ENCODE measurements around the gene LRBA. TPM values are rescaled to one million over a fixed set of nuclear protein-coding genes. Genes with fewer than 3 reads are reported as not detected.

The LRBA gene
- total and polyA plus RNA-seq, 2 donors (not counting 1 experiment from before 2014, with no cell fraction given) = 16.4 to 36.7 TPM

DNA sequence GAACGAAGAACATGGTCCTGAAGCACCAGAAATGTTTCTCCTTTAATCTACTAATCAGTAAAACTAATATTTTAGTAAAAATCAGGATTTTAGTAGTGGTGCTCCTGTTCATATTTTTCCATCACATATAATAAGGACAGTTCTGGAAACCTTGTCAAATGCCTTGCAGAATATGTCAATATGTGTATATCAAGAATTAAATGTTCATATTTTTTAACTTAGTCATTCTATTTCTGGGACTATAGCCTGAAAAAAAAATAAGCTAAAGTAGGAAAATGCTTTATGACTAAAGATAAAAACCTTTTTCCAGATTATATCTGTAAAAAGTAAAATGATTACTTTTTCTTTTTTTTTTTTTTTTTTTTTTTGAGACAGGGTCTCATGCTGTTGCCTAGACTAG is 368.1 kb downstream of the LRBA start:
- Histone ChIP-seq H4K20me1 (ENCODE audit: control insufficient read depth, extremely low read depth, insufficient read depth, low read length) (no peaks in the 10 kb centered on the region), H3K36me3 (ENCODE audit: control insufficient read depth, insufficient read depth, low read length) (no peaks in the 10 kb centered on the region), H3K4me3 (replicated peaks in 1 of 4; ENCODE audit: control extremely low read depth in 1 of 4, insufficient read depth in 1 of 4, low read depth in 3 of 4, low read length in 4 of 4) (no peak overlapping the region), H3K27ac (ENCODE audit: insufficient read depth, low read length) (no peak overlapping the region), H3K9me3 (ENCODE audit: control insufficient read depth, insufficient read depth, low read depth, low read length) (no peaks in the 10 kb centered on the region), H3K4me2 (ENCODE audit: extremely low read depth, insufficient read depth, low read length) (no peak overlapping the region), H3K4me1 (ENCODE audit: control insufficient read depth, extremely low read depth, insufficient read depth, low read length) (peaks cover 2% of the 10 kb centered on the region), H3K9ac (ENCODE audit: insufficient read depth, low read length) (no peak overlapping the region), H3K79me2 (ENCODE audit: control insufficient read depth, insufficient read depth, low read length) (no peaks in the 10 kb centered on the region), H3K27me3 (ENCODE audit: control insufficient read depth, insufficient read depth, low read length) (no peaks in the 10 kb centered on the region), H2AFZ (ENCODE audit: low read length) (no peak overlapping the region)
- TF ChIP-seq CTCF (conservative IDR thresholded peaks at IDR 0.05 in 1 of 2, IDR thresholded peaks at IDR 0.05 in 1 of 2; ENCODE audit: low read depth in 1 of 2, low read length in 2 of 2) (no peak), EZH2 (IDR thresholded peaks at IDR 0.05; ENCODE audit: low read length, missing control alignments) (no peak)
- DNase-seq (ENCODE audit: low read depth in 2 of 2) = peak; percentile 14 to 32

DNA sequence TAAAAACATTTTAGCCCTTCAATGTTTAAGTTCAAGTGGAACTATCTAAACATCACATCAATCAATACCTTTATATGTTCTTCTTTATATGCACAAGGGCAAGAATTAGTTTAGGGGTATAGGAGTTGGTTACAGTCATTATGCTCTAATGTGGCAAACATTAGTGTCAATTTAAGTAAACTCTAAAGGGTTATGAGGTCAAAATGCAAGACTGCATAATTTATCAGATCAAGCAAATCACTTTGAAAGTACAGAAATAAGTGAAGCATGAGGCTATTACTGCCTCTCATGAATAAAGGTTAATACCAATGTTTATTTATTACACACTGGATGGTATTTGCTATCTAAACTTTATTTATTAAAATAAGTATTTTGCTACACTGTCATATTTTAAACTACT is 373.5 kb downstream of the LRBA start:
- H3K9me3 ChIP-seq (ENCODE audit: control insufficient read depth, insufficient read depth, low read depth, low read length) = no peaks in the 10 kb centered on the region

GRCh38 chr4:150632639-150633038 is 382.4 kb downstream of the LRBA start:
- Histone ChIP-seq H4K20me1 (ENCODE audit: control insufficient read depth, extremely low read depth, insufficient read depth, low read length) (no peaks in the 10 kb centered on the region), H3K27ac (ENCODE audit: insufficient read depth, low read length) (no peak overlapping the region), H3K79me2 (ENCODE audit: control insufficient read depth, insufficient read depth, low read length) (no peaks in the 10 kb centered on the region), H3K4me2 (ENCODE audit: extremely low read depth, insufficient read depth, low read length) (no peak overlapping the region), H3K4me3 (replicated peaks in 1 of 4; ENCODE audit: control extremely low read depth in 1 of 4, insufficient read depth in 1 of 4, low read depth in 3 of 4, low read length in 4 of 4) (no peak overlapping the region), H3K9me3 (ENCODE audit: control insufficient read depth, insufficient read depth, low read depth, low read length) (no peaks in the 10 kb centered on the region), H3K36me3 (ENCODE audit: control insufficient read depth, insufficient read depth, low read length) (no peaks in the 10 kb centered on the region), H3K9ac (ENCODE audit: insufficient read depth, low read length) (no peak overlapping the region), H2AFZ (ENCODE audit: low read length) (no peak overlapping the region), H3K27me3 (ENCODE audit: control insufficient read depth, insufficient read depth, low read length) (no peaks in the 10 kb centered on the region), H3K4me1 (ENCODE audit: control insufficient read depth, extremely low read depth, insufficient read depth, low read length) (no peaks in the 10 kb centered on the region)
- TF ChIP-seq CTCF (conservative IDR thresholded peaks at IDR 0.05 in 1 of 2, IDR thresholded peaks at IDR 0.05 in 1 of 2; ENCODE audit: low read depth in 1 of 2, low read length in 2 of 2) = no peak
- TF ChIP-seq EZH2 (IDR thresholded peaks at IDR 0.05; ENCODE audit: low read length, missing control alignments) = no peak
- DNase-seq (ENCODE audit: low read depth in 2 of 2) = no peak

More for the DNA sequence above, 373.5 kb downstream of the LRBA start:
- no peak for TF ChIP-seq CTCF (conservative IDR thresholded peaks at IDR 0.05 in 1 of 2, IDR thresholded peaks at IDR 0.05 in 1 of 2; ENCODE audit: low read depth in 1 of 2, low read length in 2 of 2)
- TF ChIP-seq EZH2 (IDR thresholded peaks at IDR 0.05; ENCODE audit: low read length, missing control alignments) = no peak
- no peak overlapping the region for H2AFZ ChIP-seq (ENCODE audit: low read length)
- H3K4me1 ChIP-seq (ENCODE audit: control insufficient read depth, extremely low read depth, insufficient read depth, low read length) = no peaks in the 10 kb centered on the region
- no peak overlapping the region for H3K27ac ChIP-seq (ENCODE audit: insufficient read depth, low read length)
- H3K9ac ChIP-seq (ENCODE audit: insufficient read depth, low read length) = no peak overlapping the region
- H4K20me1 ChIP-seq (ENCODE audit: control insufficient read depth, extremely low read depth, insufficient read depth, low read length) = no peaks in the 10 kb centered on the region
- no peaks in the 10 kb centered on the region for H3K27me3 ChIP-seq (ENCODE audit: control insufficient read depth, insufficient read depth, low read length)
- no peak for DNase-seq (ENCODE audit: low read depth in 2 of 2)
- H3K4me2 ChIP-seq (ENCODE audit: extremely low read depth, insufficient read depth, low read length) = no peak overlapping the region
- no peaks in the 10 kb centered on the region for H3K79me2 ChIP-seq (ENCODE audit: control insufficient read depth, insufficient read depth, low read length)
- H3K36me3 ChIP-seq (ENCODE audit: control insufficient read depth, insufficient read depth, low read length) = no peaks in the 10 kb centered on the region
- no peak overlapping the region for H3K4me3 ChIP-seq (replicated peaks in 1 of 4; ENCODE audit: control extremely low read depth in 1 of 4, insufficient read depth in 1 of 4, low read depth in 3 of 4, low read length in 4 of 4)

Data from fibroblast of lung (primary cell).